HG02852 (cell line): ENCODE data around the gene SSC4D.
"Not testable (repeated sequence)": the region's sequence is repeated elsewhere in the genome, so short reads cannot be mapped to it uniquely, and the experiment has no call there.

Experiments
- ATAC-seq: cut with Tn5 transposase; IDR thresholded peaks from one replicate; pipeline ENCODE4 v1.9.1; 2021; ENCODE audit warnings: mild to moderate bottlenecking, moderate library complexity; ENCODE audit not compliant: unreplicated experiment

SSC4D gene

DNA sequence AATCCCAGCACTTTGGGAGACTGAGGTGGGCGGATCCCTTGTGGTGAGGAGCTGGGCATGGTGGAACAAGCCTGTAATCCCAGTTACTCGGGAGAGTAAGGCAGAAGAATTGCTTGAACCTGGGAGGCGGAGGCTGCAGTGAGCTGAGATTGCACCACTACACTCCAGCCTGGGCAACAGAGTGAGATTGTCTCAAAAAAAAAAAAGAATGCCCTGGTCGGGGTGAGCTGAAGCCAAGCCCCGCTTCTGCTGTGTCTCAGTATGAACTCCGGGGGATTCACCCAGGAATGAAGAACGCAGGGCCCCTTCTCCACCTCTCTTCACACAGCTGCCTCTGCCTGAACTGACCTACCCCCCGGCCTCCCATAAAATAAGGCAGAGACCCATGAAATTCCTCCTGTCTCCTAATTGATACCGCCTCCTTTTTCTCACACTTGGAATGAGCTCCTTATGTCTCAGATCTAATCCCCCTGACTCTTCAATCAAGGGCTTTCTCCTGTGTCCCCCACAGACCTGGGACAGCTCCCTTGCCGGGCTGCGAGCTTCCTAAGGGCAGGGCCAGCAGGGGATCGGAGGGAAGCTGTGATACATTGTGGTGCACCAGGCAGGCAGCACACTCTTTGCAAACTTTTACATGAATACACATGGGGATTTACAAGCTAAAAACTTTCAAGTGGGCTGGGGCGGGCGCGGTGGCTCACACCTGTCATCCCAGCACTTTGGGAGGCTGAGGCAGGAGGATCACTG, 14.3 kb upstream of the SSC4D start:
- no peak for ATAC-seq

DNA sequence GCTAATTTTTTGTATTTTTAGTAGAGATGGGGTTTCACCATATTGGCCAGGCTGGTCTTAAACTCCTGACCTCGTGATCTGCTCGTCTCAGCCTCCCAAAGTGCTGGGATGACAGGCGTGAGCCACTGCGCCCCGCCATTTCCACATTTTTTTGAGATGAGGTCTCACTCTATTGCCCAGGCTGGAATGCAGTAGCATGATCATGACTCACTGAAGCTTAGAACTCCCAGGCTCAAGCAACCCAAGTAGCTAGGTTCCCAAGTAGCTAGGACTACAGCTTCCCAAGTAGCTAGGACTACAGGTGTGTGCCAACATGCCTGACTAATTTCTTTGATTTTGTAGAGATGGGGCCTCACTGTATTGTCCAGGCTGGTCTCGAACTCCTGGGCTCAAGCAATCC, 11.6 kb upstream of the SSC4D start:
- not testable (repeated sequence) for ATAC-seq

GRCh38 chr7:76417654-76418310, 8.3 kb upstream of the SSC4D start:
- not testable (repeated sequence) for ATAC-seq

GRCh38 chr7:76412249-76412648, 2.8 kb upstream of the SSC4D start:
- ATAC-seq: no peak

- ATAC-seq: no peak
These were observed 2.1 kb upstream of the SSC4D start for GRCh38 chr7:76411626-76412025.

DNA sequence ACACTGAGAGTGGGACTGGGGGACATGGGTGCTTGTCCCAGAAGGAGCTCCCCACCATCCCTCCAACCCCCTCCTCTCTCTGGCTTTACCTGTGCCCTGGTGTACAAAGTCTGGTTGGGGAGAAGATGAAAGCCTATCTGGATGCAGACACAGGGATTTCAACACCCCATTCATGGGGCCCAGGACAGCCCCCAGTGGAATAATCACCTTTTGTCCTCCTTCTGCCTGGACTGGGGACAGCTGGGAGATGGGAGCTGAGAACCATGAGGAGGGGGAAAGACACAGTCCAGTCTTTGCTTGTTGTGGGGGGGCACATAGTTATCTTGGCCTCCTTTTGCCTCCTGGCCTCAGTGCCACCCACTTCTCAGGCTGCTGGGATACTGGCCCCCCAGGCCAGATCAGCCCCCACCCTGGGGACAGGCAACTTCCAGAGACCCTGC, 1.4 kb downstream of the SSC4D start:
- ATAC-seq: no peak

DNA sequence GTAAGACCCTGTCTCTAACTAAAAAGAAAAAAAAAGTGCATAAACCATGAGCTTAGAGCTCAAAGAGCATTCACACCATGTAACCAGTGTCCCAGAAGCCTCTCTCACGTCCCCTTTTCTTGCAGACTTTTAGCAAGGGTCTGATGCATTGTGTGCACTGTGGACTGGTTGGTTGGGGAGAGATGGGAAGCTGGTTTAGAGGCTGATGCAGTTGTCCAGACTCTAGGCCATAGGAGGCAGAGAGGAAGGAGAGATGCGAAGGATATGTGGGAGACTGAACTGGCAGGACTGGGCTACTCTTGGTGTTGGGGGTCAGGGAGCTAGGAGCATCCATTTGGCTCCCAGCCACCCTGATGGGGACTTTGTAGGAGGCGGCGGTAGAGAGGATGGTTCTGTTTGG, 1.8 kb downstream of the SSC4D start:
- ATAC-seq: no peak

DNA sequence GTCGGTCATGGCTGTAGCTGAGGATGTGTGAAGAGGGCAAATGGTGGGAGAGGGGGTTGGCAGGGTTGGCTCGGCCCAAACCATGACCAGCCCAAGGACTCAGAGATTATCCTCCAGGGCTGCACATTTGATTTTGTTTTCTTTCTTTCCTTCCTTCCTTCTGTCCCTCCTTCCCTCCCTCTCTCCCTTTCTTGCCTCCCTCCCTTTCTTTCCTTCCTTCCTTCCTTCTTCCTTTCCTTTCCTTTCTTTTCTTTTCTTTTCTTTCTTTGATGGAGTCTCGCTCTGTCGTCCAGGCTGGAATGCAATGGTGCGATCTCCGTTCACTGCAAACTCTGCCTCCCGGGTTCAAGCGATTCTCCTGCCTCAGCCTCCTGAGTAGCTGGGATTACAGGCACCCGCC, 3.8 kb downstream of the SSC4D start:
- no peak for ATAC-seq

DNA sequence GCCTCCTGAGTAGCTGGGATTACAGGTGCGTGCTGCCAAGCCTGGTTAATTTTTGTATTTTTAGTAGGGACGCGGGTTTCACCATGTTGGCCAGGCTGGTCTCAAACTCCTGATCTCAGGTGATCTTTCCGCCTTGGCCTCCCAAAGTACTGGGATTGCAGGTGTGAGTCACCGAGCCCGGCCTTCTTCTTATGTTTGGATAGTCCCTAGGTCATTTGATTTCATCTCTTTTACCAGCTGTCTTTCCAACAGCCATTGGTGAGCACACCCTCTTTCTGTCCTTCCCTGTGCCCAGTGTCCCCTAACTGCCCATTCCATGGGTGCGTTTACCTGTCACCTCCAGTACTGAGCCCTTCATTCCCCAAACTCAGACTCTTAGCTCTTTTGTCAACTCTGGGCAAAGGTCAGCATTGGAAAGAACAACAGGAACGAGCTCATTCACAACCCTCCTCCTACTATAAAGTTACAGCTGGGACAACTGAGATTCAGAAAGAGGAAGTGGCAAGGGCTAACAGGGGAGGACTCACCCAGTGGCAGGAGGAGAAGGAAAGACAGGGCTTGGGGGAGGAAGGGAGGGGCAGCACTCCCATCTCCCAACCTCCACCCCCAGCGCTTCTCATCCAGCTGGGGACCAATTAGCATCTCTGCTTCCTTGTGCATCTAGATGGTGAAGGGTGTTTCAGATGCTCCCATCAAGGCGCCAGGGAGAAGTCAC, 5.6 kb downstream of the SSC4D start:
- ATAC-seq: no peak

GRCh38 chr7:76403097-76403496, 6.4 kb downstream of the SSC4D start:
- ATAC-seq: not testable (repeated sequence)

- no peak for ATAC-seq
These were observed 9.2 kb downstream of the SSC4D start for GRCh38 chr7:76400248-76400647.

GRCh38 chr7:76397409-76398183, 11.9 kb downstream of the SSC4D start:
- no peak for ATAC-seq

DNA sequence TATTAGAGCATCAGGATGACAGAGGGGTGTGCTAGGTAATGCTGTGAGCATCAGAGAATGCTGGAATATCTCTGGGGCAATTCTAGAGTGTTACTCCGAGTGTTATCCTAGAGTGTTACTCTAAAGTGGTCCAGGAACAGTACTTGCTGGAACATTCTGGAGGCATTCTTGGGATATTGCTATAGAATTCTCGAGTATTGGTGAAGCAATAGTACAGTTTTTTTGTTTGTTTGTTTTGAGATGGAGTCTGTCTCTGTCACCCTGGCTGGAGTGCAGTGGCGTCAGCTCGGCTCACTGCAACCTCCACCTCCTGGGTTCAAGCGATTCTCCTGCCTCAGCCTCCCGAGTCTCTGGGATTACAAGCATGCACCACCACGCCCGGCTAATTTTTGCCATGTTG, 12.6 kb downstream of the SSC4D start:
- no peak for ATAC-seq

DNA sequence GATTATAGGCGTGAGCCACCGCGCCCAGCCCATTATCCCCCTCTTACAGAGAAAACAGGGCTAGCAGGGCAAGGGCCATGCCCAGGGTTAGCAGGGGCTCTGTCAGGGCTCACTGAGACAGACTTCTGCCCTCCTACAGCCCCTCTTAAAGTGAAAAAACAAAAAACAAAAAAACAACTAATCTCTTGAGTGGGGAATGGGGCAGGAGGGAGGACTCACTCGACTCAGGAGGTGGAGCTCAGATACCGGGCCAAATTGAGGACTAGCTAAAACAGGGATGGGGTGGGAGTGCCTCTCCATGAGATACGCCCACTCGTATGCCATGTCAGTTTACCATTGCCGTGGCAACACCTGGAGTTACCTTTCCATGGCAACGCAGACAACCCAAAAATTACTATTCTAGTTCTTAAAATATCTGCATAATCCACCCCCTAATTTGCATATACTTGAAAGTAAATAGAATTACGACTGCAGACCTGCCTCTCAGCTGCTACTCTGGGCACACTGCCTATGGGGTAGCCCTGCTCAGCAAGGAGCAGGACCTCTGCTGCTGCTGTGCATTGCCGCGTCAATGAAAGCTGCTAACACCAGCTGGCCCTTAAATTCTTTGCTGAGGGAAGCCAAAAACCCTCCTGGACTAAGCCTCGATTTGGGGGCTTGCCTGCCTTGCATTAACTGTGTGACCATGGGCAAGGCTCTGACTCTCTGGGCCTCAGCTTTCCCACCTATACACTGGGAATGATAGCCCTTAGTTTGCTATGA, 13.4 kb downstream of the SSC4D start:
- no peak for ATAC-seq

DNA sequence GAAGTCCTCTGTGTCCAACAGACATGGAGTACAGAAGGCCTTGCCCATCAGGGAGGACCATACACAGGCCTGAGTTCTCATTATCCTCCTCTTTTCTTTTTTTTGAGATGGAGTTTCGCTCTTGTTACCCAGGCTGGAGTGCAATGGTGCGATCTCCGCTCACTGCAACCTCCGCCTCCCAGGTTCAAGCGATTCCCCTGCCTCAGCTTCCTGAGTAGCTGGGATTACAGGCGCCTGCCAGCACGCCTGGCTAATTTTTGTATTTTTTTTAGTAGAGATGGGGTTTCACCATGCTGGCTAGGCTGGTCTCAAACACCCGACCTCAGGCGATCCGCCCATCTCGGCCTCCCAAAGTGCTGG, 13.9 kb downstream of the SSC4D start:
- not testable (repeated sequence) for ATAC-seq

GRCh38 chr7:76394957-76395356, 14.5 kb downstream of the SSC4D start:
- no peak for ATAC-seq

DNA sequence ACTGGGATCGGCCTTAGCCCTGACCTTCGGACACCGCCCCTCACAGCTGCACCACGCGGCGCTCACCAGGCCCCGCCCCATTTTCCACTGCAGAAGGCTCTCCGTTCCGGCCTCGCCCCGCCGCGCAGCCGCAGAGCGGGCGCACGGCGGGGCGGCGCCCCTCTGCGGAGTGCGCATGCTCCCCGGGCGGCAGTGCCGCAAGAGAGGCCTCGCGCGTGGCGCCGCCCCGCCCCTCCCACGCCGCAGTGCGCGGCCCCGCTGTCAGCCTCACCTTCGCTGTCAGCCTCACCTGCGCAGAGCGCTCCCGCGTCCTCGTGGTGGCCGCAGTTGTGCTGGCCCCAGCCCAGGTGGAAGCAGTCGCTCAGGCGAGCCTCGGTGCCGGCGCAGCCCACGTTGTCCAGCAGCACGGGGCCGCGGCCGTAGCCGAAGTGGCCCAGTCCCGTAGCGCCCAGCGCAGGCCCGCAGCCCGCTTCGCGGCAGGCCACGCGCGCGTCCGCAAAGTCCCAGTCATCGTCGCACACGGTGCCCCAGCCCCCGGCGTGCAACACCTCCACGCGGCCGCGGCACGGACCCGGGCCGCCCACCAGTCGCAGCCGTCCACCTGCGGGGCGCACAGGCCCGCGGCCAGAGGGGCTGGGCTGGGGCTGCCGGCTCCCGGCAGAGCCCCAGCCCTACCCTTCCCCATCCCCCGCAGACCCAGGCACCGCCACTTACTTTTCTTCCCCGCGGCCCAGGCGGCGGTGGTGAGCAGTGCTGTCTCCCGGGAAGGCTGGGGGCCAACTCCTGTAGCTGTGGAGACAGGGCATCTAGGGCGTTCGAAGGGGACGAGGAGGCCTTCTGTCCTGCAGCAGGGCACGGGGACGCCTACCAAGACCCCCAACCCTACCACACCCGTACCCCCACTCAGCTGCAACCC, 16.1 kb downstream of the SSC4D start:
- peak; percentile 83 for ATAC-seq

- ATAC-seq: no peak
These were observed 16.9 kb downstream of the SSC4D start for GRCh38 chr7:76392531-76393115.

DNA sequence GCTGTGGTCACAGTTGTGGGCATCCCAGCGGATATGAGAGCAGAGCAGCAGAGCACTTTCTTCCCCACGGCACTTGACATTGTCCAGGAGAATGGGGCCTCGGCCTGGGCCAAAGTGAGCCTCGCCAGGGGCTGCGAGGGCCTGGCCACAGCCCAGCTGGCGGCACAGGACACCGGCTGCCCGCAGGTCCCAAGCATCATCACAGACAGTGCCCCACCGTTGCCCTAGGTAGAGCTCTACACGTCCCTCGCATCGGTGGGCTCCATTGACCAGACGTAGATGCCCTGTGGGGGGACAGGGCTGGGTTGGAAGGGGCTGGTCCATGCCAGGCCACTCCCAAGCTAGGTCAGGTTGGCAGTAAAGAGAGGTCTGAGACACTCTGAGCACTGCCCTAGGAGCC, 19.4 kb downstream of the SSC4D start:
- ATAC-seq: no peak
